ENCODE data around the gene TAC4. TPM values are rescaled to one million over a fixed set of nuclear protein-coding genes. Genes with fewer than 3 reads are reported as not detected.

The TAC4 gene
- total and polyA plus RNA-seq, 2 of the 13 experiments (the other 11 are each of a cell fraction or from before 2014, with no cell fraction given) = not detected

- TF ChIP-seq ZNF343 (CRISPR knock-in tag; IDR thresholded peaks at IDR 0.05) = no peak
- TF ChIP-seq ZNF576 (CRISPR knock-in tag; IDR thresholded peaks at IDR 0.05) = no peak
- no peak for TF ChIP-seq HOXA5 (CRISPR knock-in tag; IDR thresholded peaks at IDR 0.05)
- no peak for TF ChIP-seq SYNCRIP (IDR thresholded peaks at IDR 0.05; ENCODE audit: insufficient read depth, low read depth, low read length)
- TF ChIP-seq ZNF333 (CRISPR knock-in tag; IDR thresholded peaks at IDR 0.05; ENCODE audit: borderline replicate concordance) = no peak
- no peak for TF ChIP-seq ZNF598 (CRISPR knock-in tag; IDR thresholded peaks at IDR 0.05; ENCODE audit: borderline replicate concordance)
- no peak for TF ChIP-seq CBX2 (IDR thresholded peaks at IDR 0.05; ENCODE audit: low read depth, low read length)
- TF ChIP-seq CBX2 (CRISPR knock-in tag; IDR thresholded peaks at IDR 0.05; ENCODE audit: low read depth) = no peak
- TF ChIP-seq ZNF232 (CRISPR knock-in tag; IDR thresholded peaks at IDR 0.05; ENCODE audit: borderline replicate concordance) = no peak
- no peak for TF ChIP-seq ELF4 (CRISPR knock-in tag; IDR thresholded peaks at IDR 0.05; ENCODE audit: borderline replicate concordance)
- no peak for TF ChIP-seq MTA1 (CRISPR knock-in tag; IDR thresholded peaks at IDR 0.05; ENCODE audit: borderline replicate concordance)
- no peak for TF ChIP-seq ETS1 (CRISPR knock-in tag; IDR thresholded peaks at IDR 0.05)
- TF ChIP-seq ZBTB8A (CRISPR knock-in tag; IDR thresholded peaks at IDR 0.05; ENCODE audit: borderline replicate concordance, low read depth) = no peak
- TF ChIP-seq USF2 (IDR thresholded peaks at IDR 0.05; ENCODE audit: low read depth, low read length) = no peak
- TF ChIP-seq USF2 (CRISPR knock-in tag; IDR thresholded peaks at IDR 0.05; ENCODE audit: borderline replicate concordance) = no peak
- no peak for TF ChIP-seq ZNF280D (CRISPR knock-in tag; IDR thresholded peaks at IDR 0.05)
- no peak for TF ChIP-seq ZNF83 (CRISPR knock-in tag; IDR thresholded peaks at IDR 0.05; ENCODE audit: borderline replicate concordance)
- no peak for TF ChIP-seq TGIF2 (CRISPR knock-in tag; IDR thresholded peaks at IDR 0.05)
- no peak for TF ChIP-seq NFRKB (IDR thresholded peaks at IDR 0.05)
- TF ChIP-seq ZNF264 (CRISPR knock-in tag; IDR thresholded peaks at IDR 0.05) = no peak
- no peak for TF ChIP-seq ZNF17 (CRISPR knock-in tag; IDR thresholded peaks at IDR 0.05)
- no peak for TF ChIP-seq ZNF496 (CRISPR knock-in tag; IDR thresholded peaks at IDR 0.05; ENCODE audit: insufficient replicate concordance)
- no peak for TF ChIP-seq TP53 (CRISPR knock-in tag; conservative IDR thresholded peaks at IDR 0.05)
Observed at GRCh38 chr17:49880291-49881053, 32.6 kb upstream of the TAC4 start (continued).

All from HepG2 (cell line).